Transverse colon (tissue), 4 donors: Measurements from ENCODE around the gene METRNL.

Source experiments
- CTCF ChIP-seq, 5 experiments: fragments of 200-600 bp in 3 of 5; fragments of 450-650 bp in 2 of 5; sonication (generic) in 3 of 5; IDR thresholded peaks; 1 replicate in 2 of 5; 2 replicates in 3 of 5; pipeline ENCODE4 v1.5.1; 2016 to 2017; ENCODE audit warnings: antibody characterized with exemption in 5 of 5, inconsistent platforms in 3 of 5, mild to moderate bottlenecking in 2 of 5, moderate library complexity in 1 of 5
- EP300 ChIP-seq: sonication (generic); formaldehyde crosslinking; IDR thresholded peaks from one replicate; pipeline ENCODE4 v1.6.1; 2017; ENCODE audit warnings: antibody characterized with exemption, low read depth
- POLR2A ChIP-seq: fragments of 450-650 bp; IDR thresholded peaks from one replicate; pipeline ENCODE4 v1.6.1; 2016; ENCODE audit warnings: antibody characterized with exemption, mild to moderate bottlenecking, moderate library complexity
- POLR2AphosphoS5 ChIP-seq, 3 donors: sonication (generic); formaldehyde crosslinking; IDR thresholded peaks; one replicate each; pipeline ENCODE4 v1.6.1; 2016; ENCODE audit warnings: antibody characterized with exemption in 3 of 3

- TF ChIP-seq EP300 (no peak), POLR2AphosphoS5 (IDR thresholded peaks at IDR 0.05) (no peak), POLR2A (no peak), CTCF (IDR thresholded peaks at IDR 0.05) (no peak)
These were observed 563 bp downstream of the METRNL start for GRCh38 chr17:83079766-83080578.
